ENCODE measurements around the gene DGCR2.
"Not testable (repeated sequence)": the region's sequence is repeated elsewhere in the genome, so short reads cannot be mapped to it uniquely, and the experiment has no call there.

DGCR2 gene

GRCh38 chr22:19038164-19038546 is 84.1 kb downstream of the DGCR2 start:
- DNase-seq, result no peak

GRCh38 chr22:19037282-19038163 is 84.7 kb downstream of the DGCR2 start:
- no peak for DNase-seq

- no peak for DNase-seq
Measured at GRCh38 chr22:19036523-19037273, 85.5 kb downstream of the DGCR2 start.

GRCh38 chr22:19036229-19036522 is 86.0 kb downstream of the DGCR2 start:
- DNase-seq, result no peak

GRCh38 chr22:19035474-19036228 is 86.6 kb downstream of the DGCR2 start:
- peak; percentile 7 for DNase-seq

GRCh38 chr22:19035126-19035473 is 87.1 kb downstream of the DGCR2 start:
- DNase-seq, result not testable (repeated sequence)

GRCh38 chr22:19034724-19035120 is 87.5 kb downstream of the DGCR2 start:
- not testable (repeated sequence) for DNase-seq

GRCh38 chr22:19034031-19034723 is 88.0 kb downstream of the DGCR2 start:
- DNase-seq, result not testable (repeated sequence)

GRCh38 chr22:19033568-19033905 is 88.7 kb downstream of the DGCR2 start:
- DNase-seq, result not testable (repeated sequence)

GRCh38 chr22:19032898-19033567 is 89.2 kb downstream of the DGCR2 start:
- DNase-seq, result not testable (repeated sequence)

GRCh38 chr22:19032156-19032785 is 89.9 kb downstream of the DGCR2 start:
- not testable (repeated sequence) for DNase-seq

- not testable (repeated sequence) for DNase-seq
Measured at GRCh38 chr22:19030889-19031252, 91.3 kb downstream of the DGCR2 start.

- not testable (repeated sequence) for DNase-seq
Measured at GRCh38 chr22:19030226-19030888, 91.9 kb downstream of the DGCR2 start.

- DNase-seq, result not testable (repeated sequence)
Measured at GRCh38 chr22:19029113-19030103, 92.8 kb downstream of the DGCR2 start.

- DNase-seq, result not testable (repeated sequence)
Measured at GRCh38 chr22:19028060-19028455, 94.2 kb downstream of the DGCR2 start.

GRCh38 chr22:19027371-19028059 is 94.7 kb downstream of the DGCR2 start:
- DNase-seq, result not testable (repeated sequence)

GRCh38 chr22:19026080-19026479 is 96.1 kb downstream of the DGCR2 start:
- not testable (repeated sequence) for DNase-seq

GRCh38 chr22:19024956-19025489 is 97.2 kb downstream of the DGCR2 start:
- DNase-seq, result not testable (repeated sequence)

GRCh38 chr22:19023931-19024330 is 98.3 kb downstream of the DGCR2 start:
- not testable (repeated sequence) for DNase-seq
